HG03354 (cell line): ENCODE measurements around the gene CKS2.

Experiments used
- ATAC-seq: cut with Tn5 transposase; IDR thresholded peaks from one replicate; pipeline ENCODE4 v1.9.1; 2021; ENCODE audit warnings: mild to moderate bottlenecking; ENCODE audit not compliant: unreplicated experiment, poor library complexity, severe bottlenecking

The CKS2 gene

DNA sequence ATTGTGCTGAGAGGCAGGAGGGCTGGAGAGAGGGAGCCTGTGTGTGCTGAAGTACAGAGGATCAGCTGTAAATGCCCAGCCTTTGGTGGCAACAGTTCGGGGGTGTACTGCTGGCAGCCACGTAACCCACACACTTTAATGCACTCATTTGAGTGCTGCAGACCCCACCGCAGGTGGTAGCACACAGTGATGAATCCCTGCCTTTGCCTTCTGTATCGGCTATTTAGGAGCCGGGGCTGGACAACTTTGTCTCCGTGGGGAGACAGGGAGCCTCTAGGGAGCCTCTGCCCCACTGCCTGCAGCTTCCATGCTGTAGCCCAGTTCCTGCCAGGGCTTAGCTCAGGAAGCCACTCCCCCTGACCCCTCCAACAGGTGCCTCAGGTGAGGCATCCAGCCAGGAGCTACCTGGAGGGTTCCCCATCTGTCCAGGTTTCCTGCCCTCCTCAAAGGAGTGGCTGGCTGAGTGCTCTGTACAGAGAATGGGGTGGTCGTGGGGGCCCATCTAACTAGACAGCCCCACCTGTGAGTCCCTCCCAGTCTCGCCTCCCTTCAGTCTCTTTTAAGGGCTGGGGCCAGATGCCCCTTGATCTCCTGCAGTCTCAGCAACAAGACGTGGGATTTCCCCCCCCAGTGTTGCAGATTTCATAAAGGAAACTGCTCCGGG is 51.8 kb downstream of the CKS2 start:
- no peak for ATAC-seq

DNA sequence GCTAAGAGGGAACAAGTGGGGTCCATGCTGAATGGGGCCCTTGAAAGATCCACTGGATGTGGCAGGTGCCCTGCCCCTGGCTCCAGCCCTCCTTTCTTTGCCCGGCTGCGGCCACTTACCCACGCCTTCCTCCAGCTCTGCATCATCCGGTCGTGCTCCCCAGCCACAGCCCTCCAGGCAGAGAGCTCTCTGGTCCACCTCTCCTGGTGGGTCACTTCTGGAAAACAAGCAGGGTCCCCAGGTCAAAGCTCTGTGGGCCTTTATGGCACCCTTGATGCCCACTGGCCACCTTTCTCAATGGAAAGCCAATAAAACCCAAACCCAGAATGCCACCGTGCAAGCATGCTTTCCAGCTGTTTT is 52.3 kb downstream of the CKS2 start:
- ATAC-seq = no peak

DNA sequence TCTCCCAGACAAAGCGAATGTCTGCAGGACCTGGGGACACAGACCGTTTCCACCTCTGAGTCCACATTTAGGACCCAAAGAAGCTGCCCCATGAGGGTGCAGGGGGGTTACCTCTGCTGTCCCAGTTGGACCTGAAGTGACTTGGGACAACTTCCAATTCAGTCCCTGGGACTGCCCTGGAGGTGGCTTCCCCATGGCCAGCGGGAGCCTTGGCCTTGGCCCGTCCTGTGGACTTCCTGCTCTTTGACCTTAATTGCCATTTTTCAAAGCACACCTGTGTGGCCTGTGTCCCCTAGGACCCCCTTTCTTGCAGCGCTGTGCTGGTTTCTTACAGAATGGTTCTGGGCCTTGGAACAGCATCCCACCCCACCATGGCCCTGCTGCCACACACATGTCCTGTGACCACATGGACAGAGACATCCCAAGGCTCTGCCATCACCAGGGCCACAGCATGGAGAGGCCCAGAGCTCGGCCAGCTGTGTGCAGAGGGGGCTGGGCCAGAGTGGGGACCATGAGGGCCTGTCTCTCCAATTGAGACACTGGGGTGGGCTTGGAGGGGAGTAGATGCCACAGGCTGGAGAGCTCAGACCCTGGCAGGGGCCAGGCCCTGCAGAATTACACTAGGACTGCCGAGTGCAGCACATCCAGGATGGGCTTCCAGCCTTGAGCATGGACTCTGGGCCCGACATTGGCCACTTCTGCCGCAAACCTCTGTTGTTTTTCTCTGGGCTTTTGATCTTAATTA is 53.1 kb downstream of the CKS2 start:
- no peak for ATAC-seq

DNA sequence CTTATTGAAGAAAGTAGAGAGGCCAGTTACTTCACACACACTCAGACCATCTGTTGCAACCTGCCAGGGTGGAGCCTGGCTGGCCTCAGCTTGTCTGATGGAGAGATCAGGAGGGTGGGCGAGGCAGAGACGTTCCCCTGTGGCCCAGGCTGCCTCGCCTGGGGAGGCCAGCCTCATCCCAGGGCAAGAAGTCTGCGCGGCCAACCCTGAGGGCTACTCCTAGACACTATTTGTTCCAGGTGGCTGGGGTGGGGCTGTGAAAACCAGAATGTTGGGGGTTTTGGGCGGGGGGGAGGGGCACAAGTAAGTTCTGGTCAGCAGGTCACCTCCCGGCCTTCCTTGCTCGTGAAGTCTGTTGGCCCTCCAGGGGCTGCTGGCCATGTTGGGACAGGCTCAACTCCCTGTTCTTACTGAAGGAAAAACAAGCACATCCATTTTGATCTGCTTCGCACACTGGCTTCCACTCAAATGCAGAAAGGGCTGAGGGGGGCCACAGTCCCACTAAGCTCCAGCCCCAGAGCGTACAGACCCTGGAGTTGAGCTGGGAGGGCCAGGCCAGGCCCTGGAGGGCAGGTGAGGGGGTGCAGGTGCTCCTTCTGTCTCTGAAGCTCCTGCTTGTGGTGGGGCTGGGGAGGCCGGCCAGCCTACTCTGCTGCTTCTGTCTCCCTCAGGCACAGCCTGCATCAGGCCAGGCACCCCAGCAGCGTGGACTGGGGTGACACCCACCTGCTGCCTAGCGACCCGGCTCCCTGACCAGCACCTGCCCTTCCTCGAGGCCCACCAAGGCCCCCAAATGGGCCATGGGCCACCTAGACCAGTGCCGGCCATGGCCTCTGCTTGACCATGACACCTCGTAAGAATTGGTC is 53.9 kb downstream of the CKS2 start:
- ATAC-seq = no peak

DNA sequence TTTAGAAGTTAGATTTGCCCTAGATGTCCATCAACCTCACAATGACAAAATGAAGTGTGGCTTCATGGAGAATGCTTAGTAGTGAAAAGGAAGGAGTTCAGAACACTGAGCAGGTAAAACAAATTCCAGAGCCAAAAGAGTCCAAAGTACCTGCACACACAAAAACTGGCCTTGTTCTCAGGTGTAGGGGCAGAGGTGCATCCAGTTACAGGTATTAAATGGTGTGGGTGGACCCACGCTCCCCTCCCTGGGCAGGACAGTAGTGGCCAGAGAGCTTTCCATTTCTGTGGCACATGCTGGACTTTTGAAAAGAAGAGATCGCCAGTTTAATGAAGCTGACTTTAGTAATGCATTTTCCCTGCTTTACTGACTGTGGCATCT is 54.5 kb downstream of the CKS2 start:
- ATAC-seq = no peak
